Activated CD4-positive, alpha-beta T cell treated with anti-CD3 and anti-CD28 coated beads for 4 hours (primary cell): ENCODE results near the gene TTI1.

Experiments used
- DNase-seq, 2 donors: peaks; one replicate each; pipeline ENCODE4 v3.0.0-alpha.2; 2020

TTI1 gene

GRCh38 chr20:38033330-38034107, at the start of gene TTI1, which contains the start of gene RPRD1B:
Gene TTI1, minus strand, starts transcription at chr20:38033456. Its CDS starts 19,640 bp downstream, at chr20:38013816.
Gene RPRD1B, plus strand, starts transcription at chr20:38033746. Its CDS starts 202 bp downstream, at chr20:38033948.
- peak; percentile 82 to 87 for DNase-seq

- DNase-seq, result no peak
Observed at GRCh38 chr20:38082894-38083293, 49.6 kb upstream of the TTI1 start.

GRCh38 chr20:38081575-38081974, 48.3 kb upstream of the TTI1 start:
- no peak for DNase-seq

- no peak for DNase-seq
Observed at GRCh38 chr20:38079353-38079752, 46.1 kb upstream of the TTI1 start.

- no peak for DNase-seq
Observed at GRCh38 chr20:38078084-38078483, 44.8 kb upstream of the TTI1 start.

- no peak for DNase-seq
Observed at GRCh38 chr20:38076548-38076947, 43.3 kb upstream of the TTI1 start.

GRCh38 chr20:38075161-38075998, 42.1 kb upstream of the TTI1 start:
- DNase-seq, result no peak

- peak in 1 of 2 donors; percentile 23 for DNase-seq
Observed at GRCh38 chr20:38073307-38074071, 40.2 kb upstream of the TTI1 start.

- DNase-seq, result no peak
Observed at GRCh38 chr20:38072898-38073297, 39.6 kb upstream of the TTI1 start.

- no peak for DNase-seq
Observed at GRCh38 chr20:38067717-38068365, 34.6 kb upstream of the TTI1 start.

GRCh38 chr20:38066969-38067716, 33.9 kb upstream of the TTI1 start:
- no peak for DNase-seq

- DNase-seq, result no peak
Observed at GRCh38 chr20:38065764-38066375, 32.6 kb upstream of the TTI1 start.

- DNase-seq, result no peak
Observed at GRCh38 chr20:38063911-38064530, 30.8 kb upstream of the TTI1 start.

GRCh38 chr20:38062890-38063289, 29.6 kb upstream of the TTI1 start:
- no peak for DNase-seq

- DNase-seq, result no peak
Observed at GRCh38 chr20:38061109-38061508, 27.9 kb upstream of the TTI1 start.

- DNase-seq, result no peak
Observed at GRCh38 chr20:38060536-38060935, 27.3 kb upstream of the TTI1 start.

- DNase-seq, result no peak
Observed at GRCh38 chr20:38059832-38060231, 26.6 kb upstream of the TTI1 start.

GRCh38 chr20:38057351-38057972, 24.2 kb upstream of the TTI1 start:
- DNase-seq, result peak; percentile 72 to 73

- DNase-seq, result no peak
Observed at GRCh38 chr20:38055848-38056247, 22.6 kb upstream of the TTI1 start.

- no peak for DNase-seq
Observed at GRCh38 chr20:38055294-38055693, 22.0 kb upstream of the TTI1 start.
